Activated naive CD4-positive, alpha-beta T cell treated with anti-CD3 and anti-CD28 coated beads for 36 hours (primary cell): Measurements from ENCODE around the gene KCNK5. TPM values are rescaled to one million over a fixed set of nuclear protein-coding genes. Genes with fewer than 3 reads are reported as not detected.
A peak's percentile ranks its signal among the peaks of the same experiment; 100 is the strongest.

ENCODE experiments used
- CTCF ChIA-PET: fragments of 350-600 bp; sonication (Branson Sonifier 250); formaldehyde crosslinking; loops from one replicate; lab custom pipeline; 2021; ENCODE audit warnings: antibody characterized with exemption; lab: Charles Lee
- DNase-seq: peaks from one replicate; pipeline ENCODE4 v3.0.0-alpha.2; 2020
- H3K27ac Mint-ChIP-seq: one replicate; pipeline ENCODE4 v1.8.0; 2021; ENCODE audit warnings: mild to moderate bottlenecking, mixed read lengths
- H3K27me3 Mint-ChIP-seq: one replicate; pipeline ENCODE4 v1.8.0; 2021; ENCODE audit warnings: low read depth, mixed read lengths
- H3K36me3 Mint-ChIP-seq: one replicate; pipeline ENCODE4 v1.8.0; 2021; ENCODE audit warnings: low read depth, mixed read lengths
- H3K4me1 Mint-ChIP-seq: one replicate; pipeline ENCODE4 v1.8.0; 2021; ENCODE audit warnings: low read depth, mixed read lengths
- H3K4me3 Mint-ChIP-seq: one replicate; pipeline ENCODE4 v1.8.0; 2021; ENCODE audit warnings: mild to moderate bottlenecking, moderate library complexity, mixed read lengths
- H3K9me3 Mint-ChIP-seq: one replicate; pipeline ENCODE4 v1.8.0; 2021; ENCODE audit warnings: mixed read lengths
- intact Hi-C: fragments of 100-400 bp; cut with micrococcal nuclease; formaldehyde crosslinking; loops from one replicate; pipeline ENCODE4 v1.15.1; 2023
- total RNA-seq, 2 experiments: library from RNA; stranded (reverse); gene quantifications; one replicate each; pipeline ENCODE4 v1.2.3, GENCODE V29; 2021

KCNK5 gene
- total RNA-seq, 2 experiments from 2014 or later = 9.0 to 9.2 TPM

- intact Hi-C loops = loop anchor here (1.0 kb wide), 1 partner anchor 113 kb away; no protein-coding TSS in a partner anchor
- H3K4me3 Mint-ChIP-seq = no peak overlapping the region
- H3K9me3 Mint-ChIP-seq = no peaks in the 10 kb centered on the region
- no peak overlapping the region for H3K27ac Mint-ChIP-seq
- peaks cover 9% of the 10 kb centered on the region for H3K4me1 Mint-ChIP-seq
- peaks cover 44% of the 10 kb centered on the region for H3K36me3 Mint-ChIP-seq
- CTCF ChIA-PET = interaction anchor here (0.9 to 1.7 kb wide), 4 partner anchors 36 to 215 kb away, joined by 3 to 11 read pairs (median 5); no protein-coding TSS in a partner anchor
- no peaks in the 10 kb centered on the region for H3K27me3 Mint-ChIP-seq
- DNase-seq = no peak
These were observed 38.6 kb downstream of the KCNK5 start for GRCh38 chr6:39190545-39191235.

- CTCF ChIA-PET = interaction anchor here (0.9 to 1.7 kb wide), 4 partner anchors 37 to 214 kb away, joined by 3 to 11 read pairs (median 5); no protein-coding TSS in a partner anchor
- intact Hi-C loops = loop anchor here (1.0 kb wide), 1 partner anchor 113 kb away; no protein-coding TSS in a partner anchor
- Mint-ChIP-seq H3K9me3 (no peaks in the 10 kb centered on the region), H3K27ac (peak overlapping the region; percentile 16), H3K36me3 (peaks cover 42% of the 10 kb centered on the region), H3K27me3 (no peaks in the 10 kb centered on the region), H3K4me1 (peaks cover 9% of the 10 kb centered on the region), H3K4me3 (no peak overlapping the region)
- peak; percentile 12 for DNase-seq
These were observed 39.2 kb downstream of the KCNK5 start for GRCh38 chr6:39189915-39190544.

GRCh38 chr6:39189131-39189530 is 40.1 kb downstream of the KCNK5 start:
- no peak overlapping the region for H3K4me3 Mint-ChIP-seq
- no peaks in the 10 kb centered on the region for H3K9me3 Mint-ChIP-seq
- peaks cover 9% of the 10 kb centered on the region for H3K4me1 Mint-ChIP-seq
- no peak overlapping the region for H3K27ac Mint-ChIP-seq
- intact Hi-C loops = no loop called here
- CTCF ChIA-PET = interaction anchor here (1.7 kb wide), 1 partner anchor 116 kb away, joined by 6 read pairs; no protein-coding TSS in a partner anchor
- no peaks in the 10 kb centered on the region for H3K27me3 Mint-ChIP-seq
- H3K36me3 Mint-ChIP-seq = peaks cover 36% of the 10 kb centered on the region
- no peak for DNase-seq

- H3K27ac Mint-ChIP-seq = no peak overlapping the region
- H3K4me1 Mint-ChIP-seq = peaks cover 9% of the 10 kb centered on the region
- peaks cover 30% of the 10 kb centered on the region for H3K36me3 Mint-ChIP-seq
- intact Hi-C loops = no loop called here
- no peaks in the 10 kb centered on the region for H3K27me3 Mint-ChIP-seq
- no peaks in the 10 kb centered on the region for H3K9me3 Mint-ChIP-seq
- DNase-seq = peak; percentile 14
- CTCF ChIA-PET = no interaction called here
- H3K4me3 Mint-ChIP-seq = no peak overlapping the region
These were observed 40.7 kb downstream of the KCNK5 start for GRCh38 chr6:39188571-39188970.

- CTCF ChIA-PET = no interaction called here
- peaks cover 26% of the 10 kb centered on the region for H3K36me3 Mint-ChIP-seq
- H3K4me1 Mint-ChIP-seq = peaks cover 9% of the 10 kb centered on the region
- no peak overlapping the region for H3K4me3 Mint-ChIP-seq
- no peaks in the 10 kb centered on the region for H3K9me3 Mint-ChIP-seq
- no peak overlapping the region for H3K27ac Mint-ChIP-seq
- no peaks in the 10 kb centered on the region for H3K27me3 Mint-ChIP-seq
- intact Hi-C loops = no loop called here
- DNase-seq = no peak
These were observed 41.2 kb downstream of the KCNK5 start for GRCh38 chr6:39188098-39188450.

- CTCF ChIA-PET = no interaction called here
- intact Hi-C loops = no loop called here
- no peaks in the 10 kb centered on the region for H3K27me3 Mint-ChIP-seq
These were observed 44.2 kb downstream of the KCNK5 start for GRCh38 chr6:39184906-39185580.

GRCh38 chr6:39182604-39183003 is 46.7 kb downstream of the KCNK5 start:
- Mint-ChIP-seq H3K27me3 (no peaks in the 10 kb centered on the region), H3K9me3 (peaks cover 1% of the 10 kb centered on the region), H3K4me1 (no peaks in the 10 kb centered on the region), H3K27ac (no peak overlapping the region), H3K36me3 (peaks cover 6% of the 10 kb centered on the region), H3K4me3 (no peak overlapping the region)
- intact Hi-C loops = no loop called here
- CTCF ChIA-PET = interaction anchor here (0.8 to 2.6 kb wide), 8 partner anchors 8 to 310 kb away, joined by 3 to 12 read pairs (median 4); no protein-coding TSS in a partner anchor
- DNase-seq = no peak

More at GRCh38 chr6:39184906-39185580, 44.2 kb downstream of the KCNK5 start:
- H3K9me3 Mint-ChIP-seq = no peaks in the 10 kb centered on the region
- H3K4me3 Mint-ChIP-seq = no peak overlapping the region
- H3K4me1 Mint-ChIP-seq = peaks cover 9% of the 10 kb centered on the region
- peaks cover 11% of the 10 kb centered on the region for H3K36me3 Mint-ChIP-seq
- no peak overlapping the region for H3K27ac Mint-ChIP-seq
- no peak for DNase-seq

GRCh38 chr6:39181826-39182225 is 47.4 kb downstream of the KCNK5 start:
- Mint-ChIP-seq H3K4me3 (no peak overlapping the region), H3K27ac (no peak overlapping the region), H3K36me3 (peaks cover 3% of the 10 kb centered on the region), H3K27me3 (no peaks in the 10 kb centered on the region), H3K9me3 (peaks cover 8% of the 10 kb centered on the region), H3K4me1 (no peaks in the 10 kb centered on the region)
- intact Hi-C loops = no loop called here
- CTCF ChIA-PET = interaction anchor here (1.0 to 2.6 kb wide), 7 partner anchors 15 to 309 kb away, joined by 3 to 12 read pairs (median 4); no protein-coding TSS in a partner anchor
- no peak for DNase-seq

GRCh38 chr6:39181333-39181732 is 47.9 kb downstream of the KCNK5 start:
- H3K27me3 Mint-ChIP-seq = no peaks in the 10 kb centered on the region
- DNase-seq = no peak
- no peaks in the 10 kb centered on the region for H3K4me1 Mint-ChIP-seq
- intact Hi-C loops = no loop called here
- no peak overlapping the region for H3K27ac Mint-ChIP-seq
- peaks cover 9% of the 10 kb centered on the region for H3K9me3 Mint-ChIP-seq
- H3K36me3 Mint-ChIP-seq = peaks cover 3% of the 10 kb centered on the region
- H3K4me3 Mint-ChIP-seq = no peak overlapping the region
- CTCF ChIA-PET = interaction anchor here (1.3 to 2.6 kb wide), 3 partner anchors 21 to 309 kb away, joined by 3 to 8 read pairs (median 4); no protein-coding TSS in a partner anchor

GRCh38 chr6:39178804-39179203 is 50.5 kb downstream of the KCNK5 start:
- no peaks in the 10 kb centered on the region for H3K27me3 Mint-ChIP-seq
- DNase-seq = no peak
- peaks cover 9% of the 10 kb centered on the region for H3K9me3 Mint-ChIP-seq
- no peak overlapping the region for H3K27ac Mint-ChIP-seq
- no peak overlapping the region for H3K4me3 Mint-ChIP-seq
- no peaks in the 10 kb centered on the region for H3K4me1 Mint-ChIP-seq
- intact Hi-C loops = no loop called here
- CTCF ChIA-PET = no interaction called here
- peaks cover 1% of the 10 kb centered on the region for H3K36me3 Mint-ChIP-seq

- intact Hi-C loops = no loop called here
- no peak for DNase-seq
- H3K9me3 Mint-ChIP-seq = peaks cover 9% of the 10 kb centered on the region
- no peaks in the 10 kb centered on the region for H3K4me1 Mint-ChIP-seq
- no peak overlapping the region for H3K4me3 Mint-ChIP-seq
- H3K36me3 Mint-ChIP-seq = peaks cover 1% of the 10 kb centered on the region
- CTCF ChIA-PET = no interaction called here
- H3K27me3 Mint-ChIP-seq = no peaks in the 10 kb centered on the region
- no peak overlapping the region for H3K27ac Mint-ChIP-seq
These were observed 51.0 kb downstream of the KCNK5 start for GRCh38 chr6:39178235-39178634.

GRCh38 chr6:39177130-39177529 is 52.1 kb downstream of the KCNK5 start:
- H3K27me3 Mint-ChIP-seq = no peaks in the 10 kb centered on the region
- H3K9me3 Mint-ChIP-seq = peaks cover 9% of the 10 kb centered on the region
- intact Hi-C loops = no loop called here
- CTCF ChIA-PET = no interaction called here
- peaks cover 1% of the 10 kb centered on the region for H3K36me3 Mint-ChIP-seq
- H3K27ac Mint-ChIP-seq = no peak overlapping the region
- DNase-seq = no peak
- no peak overlapping the region for H3K4me3 Mint-ChIP-seq
- no peaks in the 10 kb centered on the region for H3K4me1 Mint-ChIP-seq
